ENCODE measurements around the gene METRNL.
"Not testable (repeated sequence)": the region's sequence is repeated elsewhere in the genome, so short reads cannot be mapped to it uniquely, and the experiment has no call there.

The METRNL gene

DNA sequence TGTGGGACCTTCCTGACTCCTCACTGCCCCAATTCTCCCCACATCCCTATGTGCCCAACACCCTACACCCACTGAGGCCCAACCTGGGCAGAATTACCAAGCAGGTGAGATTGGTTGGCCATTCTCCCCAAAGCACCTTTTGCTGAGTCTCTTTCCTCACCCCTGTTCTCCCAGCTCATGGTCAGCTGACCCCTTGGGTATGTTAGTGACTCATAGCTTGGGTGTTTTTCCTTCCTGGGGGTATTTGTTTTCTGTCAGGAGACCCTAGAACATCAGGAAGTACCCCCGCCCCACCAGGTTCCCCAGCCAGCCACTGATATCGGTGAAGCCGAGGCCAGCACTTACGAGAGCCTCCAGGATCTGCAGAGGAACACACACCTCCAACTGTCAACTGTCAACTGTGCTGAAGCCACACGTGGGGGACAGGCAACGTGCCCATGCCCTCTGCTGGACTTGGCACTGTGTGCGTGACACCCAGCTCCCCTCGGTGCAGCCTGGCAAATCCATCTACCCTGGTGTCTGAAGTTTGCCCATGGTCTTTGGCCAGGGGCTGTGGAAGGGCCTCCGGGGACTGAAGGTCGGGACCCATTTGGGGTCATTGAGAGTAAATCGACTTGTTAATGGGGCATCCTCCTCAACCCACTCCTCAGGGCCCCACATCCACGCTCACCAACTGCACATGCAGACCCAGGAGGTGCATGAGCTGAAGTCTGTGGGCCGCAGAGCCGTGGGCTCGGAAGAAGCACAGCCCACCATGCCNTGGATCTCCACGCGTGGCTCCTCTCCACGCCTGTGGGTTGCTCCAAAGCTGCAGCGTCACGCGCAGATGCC, 53.1 kb downstream of the METRNL start:
- no peak for DNase-seq (ENCODE audit: low spot score)
- TF ChIP-seq, protein P1, sequence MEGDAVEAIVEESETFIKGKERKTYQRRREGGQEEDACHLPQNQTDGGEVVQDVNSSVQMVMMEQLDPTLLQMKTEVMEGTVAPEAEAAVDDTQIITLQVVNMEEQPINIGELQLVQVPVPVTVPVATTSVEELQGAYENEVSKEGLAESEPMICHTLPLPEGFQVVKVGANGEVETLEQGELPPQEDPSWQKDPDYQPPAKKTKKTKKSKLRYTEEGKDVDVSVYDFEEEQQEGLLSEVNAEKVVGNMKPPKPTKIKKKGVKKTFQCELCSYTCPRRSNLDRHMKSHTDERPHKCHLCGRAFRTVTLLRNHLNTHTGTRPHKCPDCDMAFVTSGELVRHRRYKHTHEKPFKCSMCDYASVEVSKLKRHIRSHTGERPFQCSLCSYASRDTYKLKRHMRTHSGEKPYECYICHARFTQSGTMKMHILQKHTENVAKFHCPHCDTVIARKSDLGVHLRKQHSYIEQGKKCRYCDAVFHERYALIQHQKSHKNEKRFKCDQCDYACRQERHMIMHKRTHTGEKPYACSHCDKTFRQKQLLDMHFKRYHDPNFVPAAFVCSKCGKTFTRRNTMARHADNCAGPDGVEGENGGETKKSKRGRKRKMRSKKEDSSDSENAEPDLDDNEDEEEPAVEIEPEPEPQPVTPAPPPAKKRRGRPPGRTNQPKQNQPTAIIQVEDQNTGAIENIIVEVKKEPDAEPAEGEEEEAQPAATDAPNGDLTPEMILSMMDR (IDR thresholded peaks at IDR 0.05; ENCODE audit: extremely low read depth, missing control alignments): no peak

DNA sequence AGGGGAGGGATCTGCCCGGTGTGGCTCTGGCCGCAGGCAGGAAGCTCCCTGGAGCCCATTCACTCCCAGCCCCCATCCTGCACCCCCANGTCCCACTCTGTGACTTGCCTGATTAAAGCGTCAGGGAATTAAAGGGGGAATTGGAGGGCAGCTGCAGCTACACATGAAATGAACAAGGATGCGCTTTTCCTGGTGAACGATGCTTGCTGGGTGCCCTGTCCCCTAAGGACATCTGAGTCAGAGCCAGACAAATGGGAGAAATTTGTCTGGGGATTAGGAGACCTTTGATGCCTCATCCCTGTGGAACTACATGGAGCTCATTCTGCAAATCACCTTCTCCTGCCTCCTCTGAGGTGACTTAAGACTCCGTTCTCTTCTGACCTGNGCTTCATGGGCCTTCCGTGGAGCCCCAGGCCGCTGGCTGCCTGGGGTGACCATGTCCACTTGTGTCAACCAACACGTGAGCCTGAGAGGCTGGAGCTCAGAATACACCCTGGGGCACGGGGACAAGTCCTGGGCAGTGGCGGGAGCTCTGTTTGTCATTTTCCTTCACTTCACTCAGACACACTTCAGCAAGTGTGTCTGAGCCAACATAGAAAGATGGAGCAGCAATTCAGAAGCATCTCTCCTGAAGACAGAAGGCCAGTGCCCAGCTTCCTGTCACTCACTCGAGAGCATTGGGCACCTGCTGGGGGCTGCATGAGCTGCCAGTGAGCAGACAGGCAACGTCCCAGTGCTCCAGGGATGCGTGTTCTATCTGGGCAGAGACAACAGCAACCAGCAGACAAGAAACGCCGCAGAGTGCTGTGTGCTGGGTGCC, 54.1 kb downstream of the METRNL start:
- TF ChIP-seq, protein P1 (IDR thresholded peaks at IDR 0.05; ENCODE audit: extremely low read depth, missing control alignments): no peak
- DNase-seq (ENCODE audit: low spot score): no peak

DNA sequence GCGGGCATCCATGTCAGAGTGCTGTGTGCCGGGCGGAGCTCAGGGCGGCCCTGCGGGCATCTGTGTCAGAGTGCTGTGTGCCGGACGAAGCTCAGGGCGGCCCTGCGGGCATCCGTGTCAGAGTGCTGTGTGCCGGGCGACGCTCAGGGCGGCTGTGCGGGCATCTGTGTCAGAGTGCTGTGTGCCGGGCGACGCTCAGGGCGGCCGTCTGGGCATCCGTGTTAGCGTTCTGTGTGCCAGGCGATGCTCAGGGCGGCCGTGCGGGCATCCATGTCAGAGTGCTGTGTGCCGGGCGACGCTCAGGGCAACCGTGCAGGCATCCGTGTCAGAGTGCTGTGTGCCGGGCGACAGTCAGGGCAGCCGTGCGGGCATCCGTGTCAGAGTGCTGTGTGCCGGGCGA, 55.0 kb downstream of the METRNL start:
- DNase-seq (ENCODE audit: low spot score): not testable (repeated sequence)

DNA sequence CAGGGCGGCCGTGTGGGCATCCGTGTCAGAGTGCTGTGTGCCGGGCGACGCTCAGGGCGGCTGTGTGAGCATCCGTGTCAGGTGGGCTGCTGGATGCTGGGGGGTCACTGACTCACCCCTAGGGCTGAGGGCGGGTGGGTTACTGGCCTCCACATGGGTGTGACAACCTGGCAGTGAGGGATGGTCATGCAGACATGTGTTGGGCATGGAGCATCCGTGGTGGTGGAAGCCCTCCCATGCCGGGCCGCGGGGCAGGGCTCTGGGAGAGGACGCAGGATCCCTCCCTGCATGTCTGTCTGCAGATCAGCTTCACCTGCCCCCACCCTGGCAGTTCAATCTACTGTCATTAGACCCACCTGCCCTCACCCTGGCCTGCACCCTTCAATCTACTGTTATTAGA, 56.3 kb downstream of the METRNL start:
- TF ChIP-seq, protein P1 (IDR thresholded peaks at IDR 0.05; ENCODE audit: extremely low read depth, missing control alignments): no peak
- DNase-seq (ENCODE audit: low spot score): no peak

DNA sequence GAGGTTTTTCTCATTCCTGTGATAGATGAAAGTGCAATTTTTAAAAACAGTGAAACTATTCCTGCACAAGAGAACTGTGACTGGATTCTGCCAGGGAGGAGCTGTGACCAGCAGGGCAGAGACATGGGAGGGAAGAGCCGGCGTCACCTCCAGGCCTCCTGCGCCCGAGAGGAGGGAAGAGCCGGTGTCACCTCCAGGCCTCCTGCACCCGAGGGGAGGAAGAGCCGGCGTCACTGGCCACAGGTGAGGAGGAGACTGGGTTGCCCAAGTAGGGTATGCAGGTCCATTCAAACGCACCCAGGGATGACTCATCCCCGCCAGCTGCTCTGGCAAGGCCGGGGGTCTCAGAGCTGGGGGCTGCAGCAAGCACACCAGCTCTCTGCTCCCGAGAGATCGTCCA, 56.7 kb downstream of the METRNL start:
- DNase-seq (ENCODE audit: low spot score): no peak

DNA sequence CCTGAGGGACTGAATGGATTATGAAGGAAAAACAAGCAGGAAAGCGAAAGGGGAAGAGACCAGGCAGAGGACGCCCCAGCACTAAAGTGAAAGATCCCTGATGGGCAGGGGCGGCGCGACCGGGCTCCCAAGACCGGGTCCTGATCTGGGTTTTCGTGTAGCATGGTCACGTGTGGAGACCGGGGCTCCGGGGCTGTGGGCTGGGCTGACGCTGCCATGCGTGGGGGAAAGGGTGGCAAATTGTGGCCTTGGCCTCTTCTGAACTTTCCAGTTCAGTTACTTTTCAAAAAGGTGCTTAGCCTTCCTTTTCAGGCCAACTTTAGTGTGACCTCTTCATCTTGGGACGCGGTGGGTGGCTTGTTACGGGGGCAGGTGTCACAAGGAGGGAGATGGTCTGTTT, 57.5 kb downstream of the METRNL start:
- TF ChIP-seq, protein P1 (IDR thresholded peaks at IDR 0.05; ENCODE audit: extremely low read depth, missing control alignments): no peak
- DNase-seq (ENCODE audit: low spot score): no peak

More for the DNA sequence above, 56.7 kb downstream of the METRNL start:
- TF ChIP-seq, protein P1 (IDR thresholded peaks at IDR 0.05; ENCODE audit: extremely low read depth, missing control alignments): no peak

DNA sequence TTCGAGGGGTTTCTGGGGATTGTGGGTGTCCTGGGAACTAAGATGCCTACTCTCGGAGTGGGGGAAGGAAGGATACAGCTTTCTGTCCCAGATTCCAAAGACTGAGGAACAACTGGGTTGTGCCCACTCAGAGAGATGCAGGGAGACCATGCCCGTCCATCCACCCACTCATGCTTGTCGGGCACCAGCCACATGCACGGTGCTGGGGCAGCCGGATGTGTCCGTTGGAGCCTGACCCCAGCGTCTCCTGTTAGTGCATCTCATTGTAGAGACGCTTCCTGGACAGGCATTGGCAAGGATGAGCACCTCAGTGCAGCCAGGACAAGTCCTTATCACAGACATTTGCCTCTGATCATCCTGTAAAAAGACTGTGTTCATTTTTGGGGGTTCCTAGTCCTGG, 58.1 kb downstream of the METRNL start:
- TF ChIP-seq, protein P1 (IDR thresholded peaks at IDR 0.05; ENCODE audit: extremely low read depth, missing control alignments): no peak
- no peak for DNase-seq (ENCODE audit: low spot score)
